Nephron (organoid): Measurements from ENCODE around the gene MAP3K2.
A peak's percentile ranks its signal among the peaks of the same experiment; 100 is the strongest.

Experiments used
- H3K27ac Mint-ChIP-seq, 3 experiments: 2 replicates each; pipeline ENCODE4 v1.8.0; 2020; ENCODE audit warnings: mixed read lengths in 3 of 3, mild to moderate bottlenecking in 2 of 3, moderate library complexity in 1 of 3
- H3K27me3 Mint-ChIP-seq: 2 replicates; pipeline ENCODE4 v1.8.0; 2021; ENCODE audit warnings: low read depth, mild to moderate bottlenecking, moderate library complexity, mixed read lengths
- H3K36me3 Mint-ChIP-seq: 2 replicates; pipeline ENCODE4 v1.8.0; 2020; ENCODE audit warnings: low read depth, mixed read lengths
- H3K4me1 Mint-ChIP-seq: 2 replicates; pipeline ENCODE4 v1.8.0; 2020; ENCODE audit warnings: mixed read lengths
- H3K4me3 Mint-ChIP-seq, 3 experiments: 2 replicates each; pipeline ENCODE4 v1.8.0; 2020; ENCODE audit warnings: mild to moderate bottlenecking in 3 of 3, mixed read lengths in 3 of 3, moderate library complexity in 2 of 3
- H3K9me3 Mint-ChIP-seq: 2 replicates; pipeline ENCODE4 v1.8.0; 2020; ENCODE audit warnings: mixed read lengths
- CTCF ChIP-seq, 3 experiments: fragments of 200-600 bp; sonication (generic); IDR thresholded peaks; one replicate each; pipeline ENCODE4 v1.5.0; 2021; ENCODE audit warnings: antibody characterized with exemption in 3 of 3; ENCODE audit not compliant: unreplicated experiment in 3 of 3

MAP3K2 gene

DNA sequence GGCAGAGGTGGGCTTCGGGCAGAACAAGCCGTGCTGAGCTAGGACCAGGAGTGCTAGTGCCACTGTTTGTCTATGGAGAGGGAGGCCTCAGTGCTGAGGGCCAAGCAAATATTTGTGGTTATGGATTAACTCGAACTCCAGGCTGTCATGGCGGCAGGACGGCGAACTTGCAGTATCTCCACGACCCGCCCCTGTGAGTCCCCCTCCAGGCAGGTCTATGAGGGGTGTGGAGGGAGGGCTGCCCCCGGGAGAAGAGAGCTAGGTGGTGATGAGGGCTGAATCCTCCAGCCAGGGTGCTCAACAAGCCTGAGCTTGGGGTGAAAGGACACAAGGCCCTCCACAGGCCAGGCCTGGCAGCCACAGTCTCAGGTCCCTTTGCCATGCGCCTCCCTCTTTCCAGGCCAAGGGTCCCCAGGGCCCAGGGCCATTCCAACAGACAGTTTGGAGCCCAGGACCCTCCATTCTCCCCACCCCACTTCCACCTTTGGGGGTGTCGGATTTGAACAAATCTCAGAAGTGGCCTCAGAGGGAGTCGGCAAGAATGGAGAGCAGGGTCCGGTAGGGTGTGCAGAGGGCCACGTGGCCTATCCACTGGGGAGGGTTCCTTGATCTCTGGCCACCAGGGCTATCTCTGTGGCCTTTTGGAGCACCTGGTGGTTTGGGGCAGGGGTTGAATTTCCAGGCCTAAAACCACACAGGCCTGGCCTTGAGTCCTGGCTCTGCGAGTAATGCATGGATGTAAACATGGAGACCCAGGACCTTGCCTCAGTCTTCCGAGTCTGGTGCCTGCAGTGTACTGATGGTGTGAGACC is 30.7 kb upstream of the MAP3K2 start, which contains the start of gene PROC:
Gene PROC (plus strand): TSS at position 128 of the 812 bp plus-strand sequence. CDS start 1,516 bp downstream, outside the sequence.
- no peak for TF ChIP-seq CTCF (IDR thresholded peaks at IDR 0.05; ENCODE audit: unreplicated experiment in 3 of 3)
- H3K36me3 Mint-ChIP-seq = no peaks in the 10 kb centered on the region

GRCh38 chr2:127417406-127417805 is 29.6 kb upstream of the MAP3K2 start:
- Mint-ChIP-seq H3K36me3 (no peaks in the 10 kb centered on the region), H3K9me3 (peaks cover 4% of the 10 kb centered on the region), H3K27ac (no peak overlapping the region), H3K27me3 (peaks cover 54% of the 10 kb centered on the region), H3K4me1 (peaks cover 47% of the 10 kb centered on the region), H3K4me3 (peak overlapping the region in 2 of 3 experiments; percentile 48)
- TF ChIP-seq CTCF (IDR thresholded peaks at IDR 0.05; ENCODE audit: unreplicated experiment in 3 of 3) = no peak

More for the DNA sequence above, 30.7 kb upstream of the MAP3K2 start, which contains the start of gene PROC:
- H3K9me3 Mint-ChIP-seq = no peaks in the 10 kb centered on the region
- peaks cover 42% of the 10 kb centered on the region for H3K4me1 Mint-ChIP-seq
- peak within 1 kb of the TSS in 1 of 3 experiments; percentile 31 for H3K27ac Mint-ChIP-seq
- peak within 1 kb of the TSS in 2 of 3 experiments; percentile 48 for H3K4me3 Mint-ChIP-seq
- H3K27me3 Mint-ChIP-seq = peaks cover 65% of the 10 kb centered on the region

DNA sequence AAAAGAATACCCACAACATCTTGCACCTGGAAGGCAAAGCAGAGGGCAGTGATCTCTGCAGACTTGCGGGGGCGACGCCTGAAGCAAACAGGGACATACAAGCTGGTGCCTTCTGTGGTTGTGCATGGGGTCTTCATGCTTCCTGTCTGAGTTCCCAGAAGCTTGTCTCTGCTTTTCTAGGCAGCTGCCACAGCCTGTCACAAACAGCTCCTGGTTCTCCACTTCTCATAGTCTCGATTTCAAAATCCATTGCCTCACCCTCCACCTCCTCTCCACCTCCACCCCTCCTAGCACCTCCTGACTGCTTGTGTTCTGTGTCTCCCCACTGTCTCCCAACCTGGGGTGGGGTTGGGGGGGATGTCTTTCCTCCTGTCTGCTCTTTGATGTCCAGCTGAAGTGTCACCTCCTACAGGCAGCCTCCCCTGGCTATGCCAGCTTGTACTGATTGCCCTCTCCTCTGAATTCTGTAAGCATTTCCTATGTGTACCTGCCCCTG is 28.8 kb upstream of the MAP3K2 start:
- H3K27ac Mint-ChIP-seq = peak overlapping the region; percentile 38 to 51 (median 49)
- peaks cover 45% of the 10 kb centered on the region for H3K27me3 Mint-ChIP-seq
- H3K9me3 Mint-ChIP-seq = peaks cover 4% of the 10 kb centered on the region
- no peaks in the 10 kb centered on the region for H3K36me3 Mint-ChIP-seq
- peaks cover 53% of the 10 kb centered on the region for H3K4me1 Mint-ChIP-seq
- TF ChIP-seq CTCF (IDR thresholded peaks at IDR 0.05; ENCODE audit: unreplicated experiment in 3 of 3) = no peak
- peak overlapping the region; percentile 42 to 79 (median 76) for H3K4me3 Mint-ChIP-seq

DNA sequence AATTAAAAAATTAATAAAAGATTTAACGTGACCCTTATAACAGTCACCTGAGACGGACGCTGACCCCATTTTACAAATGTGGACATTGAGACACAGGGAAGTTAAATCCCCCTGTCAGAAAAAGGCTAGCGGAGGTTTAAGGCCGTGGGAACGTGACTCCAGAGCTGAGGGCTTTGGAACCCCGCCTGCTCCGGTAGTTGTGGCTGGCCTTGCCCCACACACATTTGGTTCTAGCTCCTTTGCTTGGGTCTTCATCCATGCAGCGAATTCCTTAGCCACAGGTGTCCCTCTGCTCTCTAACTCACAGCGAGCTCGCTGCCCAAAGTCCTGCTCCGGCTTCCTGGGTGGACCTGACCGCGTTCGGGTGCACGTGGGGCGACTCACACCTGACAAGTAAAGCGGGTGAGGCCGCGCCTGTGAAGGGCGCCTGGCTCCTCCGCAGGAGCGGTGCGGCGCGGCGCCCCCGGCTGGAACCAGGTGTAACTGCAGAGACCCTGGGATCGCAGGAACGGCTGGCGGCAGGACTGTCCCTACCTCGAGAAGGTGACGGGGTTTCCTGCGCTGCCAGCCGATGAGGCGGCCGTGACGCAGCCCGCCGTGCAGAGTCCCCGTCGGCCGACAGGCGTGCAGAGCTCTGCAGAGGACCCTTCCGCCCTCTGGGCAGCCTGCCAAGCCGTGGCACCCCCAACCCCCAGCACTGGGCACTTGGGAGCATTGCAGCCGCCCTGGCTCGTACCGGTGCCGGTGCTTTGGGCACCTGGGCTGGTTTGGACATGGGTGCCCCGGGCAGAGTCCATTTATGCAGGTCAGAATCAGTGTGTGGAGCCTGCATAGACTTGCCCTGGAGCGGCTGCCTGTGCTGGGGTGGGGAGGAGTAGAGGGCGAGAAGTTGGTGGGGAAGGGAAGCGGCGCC is 28.1 kb upstream of the MAP3K2 start:
- Mint-ChIP-seq H3K36me3 (no peaks in the 10 kb centered on the region), H3K27me3 (peaks cover 38% of the 10 kb centered on the region)

More for the DNA sequence above, 28.1 kb upstream of the MAP3K2 start:
- peak overlapping the region in 2 of 3 experiments; percentile 38 to 51 for H3K27ac Mint-ChIP-seq
- H3K4me3 Mint-ChIP-seq = peak overlapping the region; percentile 42 to 79 (median 76)
- H3K4me1 Mint-ChIP-seq = peaks cover 58% of the 10 kb centered on the region
- peaks cover 4% of the 10 kb centered on the region for H3K9me3 Mint-ChIP-seq
- peak; percentile 64 to 74 (median 69) for TF ChIP-seq CTCF (IDR thresholded peaks at IDR 0.05; ENCODE audit: unreplicated experiment in 3 of 3)
